A673 (cell line): ENCODE measurements around the gene RALB.

Source experiments
- EZH2 ChIP-seq: fragments of 200-600 bp; sonication (generic); IDR thresholded peaks from 2 replicates; pipeline ENCODE4 v1.6.1; 2017; ENCODE audit warnings: borderline replicate concordance, low read depth, mild to moderate bottlenecking, mixed read lengths, antibody characterized with exemption, low read length; ENCODE audit not compliant: poor library complexity, severe bottlenecking
- TF ChIP-seq, protein P1 (sequence below): fragments of 300-800, 200-600 bp; sonication (generic); conservative IDR thresholded peaks from 2 replicates; pipeline ENCODE4 v1.5.1; 2017; ENCODE audit warnings: low read depth, mild to moderate bottlenecking, antibody characterized with exemption, low read length, moderate library complexity, mixed read lengths

DNA sequence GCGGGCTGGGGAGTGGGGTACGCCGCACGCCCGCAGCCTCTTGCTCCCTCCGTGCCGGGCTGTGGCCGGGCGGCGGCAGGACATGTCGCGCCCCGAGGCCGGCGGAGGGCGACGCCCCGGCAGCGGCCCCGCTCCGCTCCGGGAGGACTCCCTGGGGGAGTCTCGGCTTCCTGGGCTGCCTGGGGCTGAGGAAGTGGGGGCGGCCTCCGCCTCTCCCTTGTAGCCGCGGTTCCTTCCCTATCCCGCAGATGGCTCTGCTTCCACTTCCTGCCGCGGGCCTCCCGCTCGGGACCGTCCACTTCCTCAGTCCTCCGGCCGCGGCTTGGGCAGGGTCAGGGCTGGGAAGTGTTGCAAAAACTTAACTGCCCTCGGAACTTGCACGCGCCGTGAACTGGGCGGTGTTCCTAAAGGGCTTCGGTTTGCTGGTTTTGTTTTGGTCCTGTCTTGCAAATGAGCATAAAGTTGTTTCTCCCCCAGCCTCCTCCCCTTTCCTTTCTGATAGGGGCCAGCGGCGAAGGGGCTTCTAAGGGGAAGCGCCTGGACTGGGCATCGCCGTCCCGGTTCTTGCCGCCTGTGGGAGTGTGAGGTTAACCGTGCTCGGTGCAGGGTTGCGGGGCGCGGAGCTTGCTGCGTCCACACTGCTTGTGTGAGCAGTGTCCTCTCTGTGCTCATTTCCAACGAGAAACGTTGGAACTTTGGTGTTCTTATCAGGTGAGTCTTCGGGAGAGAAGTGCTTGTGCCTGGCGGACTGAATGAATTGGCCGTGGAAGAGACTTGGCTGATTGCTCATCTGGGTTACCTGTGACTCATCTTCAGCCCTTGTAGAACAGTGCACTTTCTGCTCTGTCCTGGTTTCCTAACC lies 600 bp downstream of the RALB start:
- TF ChIP-seq, protein P1, sequence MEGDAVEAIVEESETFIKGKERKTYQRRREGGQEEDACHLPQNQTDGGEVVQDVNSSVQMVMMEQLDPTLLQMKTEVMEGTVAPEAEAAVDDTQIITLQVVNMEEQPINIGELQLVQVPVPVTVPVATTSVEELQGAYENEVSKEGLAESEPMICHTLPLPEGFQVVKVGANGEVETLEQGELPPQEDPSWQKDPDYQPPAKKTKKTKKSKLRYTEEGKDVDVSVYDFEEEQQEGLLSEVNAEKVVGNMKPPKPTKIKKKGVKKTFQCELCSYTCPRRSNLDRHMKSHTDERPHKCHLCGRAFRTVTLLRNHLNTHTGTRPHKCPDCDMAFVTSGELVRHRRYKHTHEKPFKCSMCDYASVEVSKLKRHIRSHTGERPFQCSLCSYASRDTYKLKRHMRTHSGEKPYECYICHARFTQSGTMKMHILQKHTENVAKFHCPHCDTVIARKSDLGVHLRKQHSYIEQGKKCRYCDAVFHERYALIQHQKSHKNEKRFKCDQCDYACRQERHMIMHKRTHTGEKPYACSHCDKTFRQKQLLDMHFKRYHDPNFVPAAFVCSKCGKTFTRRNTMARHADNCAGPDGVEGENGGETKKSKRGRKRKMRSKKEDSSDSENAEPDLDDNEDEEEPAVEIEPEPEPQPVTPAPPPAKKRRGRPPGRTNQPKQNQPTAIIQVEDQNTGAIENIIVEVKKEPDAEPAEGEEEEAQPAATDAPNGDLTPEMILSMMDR: peak; percentile 46
- no peak for TF ChIP-seq EZH2
